ENCODE data around the gene POLR3B.
A peak's percentile ranks its signal among the peaks of the same experiment; 100 is the strongest.
"Not testable (repeated sequence)": the region's sequence is repeated elsewhere in the genome, so short reads cannot be mapped to it uniquely, and the experiment has no call there.

The POLR3B gene

DNA sequence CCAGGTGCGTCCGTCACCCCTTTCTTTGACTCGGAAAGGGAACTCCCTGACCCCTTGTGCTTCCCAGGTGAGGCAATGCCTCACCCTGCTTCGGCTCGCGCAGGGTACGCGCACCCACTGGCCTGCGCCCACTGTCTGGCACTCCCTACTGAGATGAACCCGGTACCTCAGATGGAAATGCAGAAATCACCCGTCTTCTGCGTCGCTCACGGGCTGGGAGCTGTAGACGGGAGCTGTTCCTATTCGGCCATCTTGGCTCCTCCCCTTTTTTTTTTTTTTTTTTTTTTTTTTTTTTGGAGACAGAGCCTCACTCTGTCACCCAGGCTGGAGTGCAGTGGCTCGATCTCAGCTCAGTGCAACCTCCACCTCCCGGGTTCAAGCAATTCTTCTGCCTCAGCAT lies 120.1 kb downstream of the POLR3B start:
- not testable (repeated sequence) for FAIRE-seq

DNA sequence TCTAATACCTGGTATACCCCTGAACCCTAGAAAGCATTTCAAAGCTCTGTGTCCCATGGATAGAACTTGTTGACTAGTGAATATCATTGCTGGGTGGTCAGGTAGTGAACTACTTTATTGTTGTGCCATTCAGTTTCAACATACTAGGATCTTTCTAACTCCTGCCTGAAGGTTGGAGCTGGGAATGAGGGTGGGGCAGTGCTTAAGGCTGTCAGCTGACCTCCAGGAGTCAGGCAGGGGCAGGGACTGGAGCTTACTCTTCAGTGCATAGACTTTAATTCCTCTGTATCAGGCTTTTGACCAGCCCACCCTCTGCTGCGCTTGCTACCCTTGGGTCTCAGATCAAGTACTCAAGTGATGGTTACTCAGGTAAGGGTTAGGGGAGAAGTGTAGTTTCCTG lies 122.7 kb downstream of the POLR3B start:
- no peak for FAIRE-seq

DNA sequence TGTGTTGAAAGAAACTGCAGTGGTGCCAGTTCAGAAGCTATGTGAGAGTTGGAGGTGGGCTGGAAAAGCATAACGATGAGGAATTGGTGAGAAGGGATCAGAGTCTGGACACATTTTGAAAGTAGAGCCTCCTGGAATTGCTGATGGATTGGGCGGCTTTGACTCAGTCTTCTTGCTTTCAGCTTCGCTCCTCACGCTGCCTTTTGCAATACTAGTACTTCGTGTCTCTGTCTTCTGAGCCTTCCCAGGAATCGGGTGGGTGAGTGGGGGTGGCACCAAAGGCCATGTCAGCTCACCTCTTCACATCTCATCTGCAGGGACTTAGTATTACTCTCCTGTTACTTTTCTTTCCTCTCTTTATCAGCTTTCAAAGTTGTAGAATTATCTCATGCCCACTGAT lies 123.7 kb downstream of the POLR3B start:
- FAIRE-seq = no peak

DNA sequence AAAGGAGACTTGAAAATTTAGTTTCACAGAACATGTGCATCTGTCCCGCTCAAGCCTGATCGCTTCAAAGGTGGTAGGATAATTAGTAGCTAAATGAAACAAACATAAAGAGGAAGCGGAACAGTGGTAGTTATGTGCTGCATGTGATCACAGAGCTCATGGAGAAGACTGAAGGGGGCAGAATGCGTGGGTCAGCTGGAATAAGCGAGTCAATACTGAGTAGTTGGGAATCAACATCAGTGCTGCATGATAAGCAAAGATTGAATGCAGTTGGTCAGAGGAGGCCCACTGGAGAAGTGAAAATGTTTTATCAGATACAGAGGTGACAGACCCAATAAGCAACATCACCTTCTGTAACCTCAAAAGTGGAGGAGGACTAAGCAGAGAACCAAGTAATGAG lies 130.1 kb downstream of the POLR3B start:
- no peak for FAIRE-seq

DNA sequence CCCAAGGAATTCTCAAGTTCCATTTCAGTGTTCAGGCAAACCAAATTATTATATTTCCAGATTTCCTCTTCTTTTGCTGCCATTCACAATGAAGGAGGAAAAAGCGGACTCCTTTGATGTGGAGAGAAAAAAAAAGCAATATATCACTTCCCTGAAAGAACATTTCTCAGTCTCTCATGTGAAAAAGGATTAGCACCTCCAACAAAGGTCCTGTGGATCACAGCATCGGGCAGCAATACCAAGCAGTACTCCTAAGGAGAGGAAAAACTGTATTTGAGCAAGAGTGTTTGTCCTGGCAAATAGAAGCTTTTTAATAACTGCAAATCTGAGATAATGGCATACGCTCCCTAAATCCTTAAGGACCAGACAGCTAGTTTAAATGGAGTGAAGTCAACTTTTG lies 131.3 kb downstream of the POLR3B start:
- FAIRE-seq = no peak

DNA sequence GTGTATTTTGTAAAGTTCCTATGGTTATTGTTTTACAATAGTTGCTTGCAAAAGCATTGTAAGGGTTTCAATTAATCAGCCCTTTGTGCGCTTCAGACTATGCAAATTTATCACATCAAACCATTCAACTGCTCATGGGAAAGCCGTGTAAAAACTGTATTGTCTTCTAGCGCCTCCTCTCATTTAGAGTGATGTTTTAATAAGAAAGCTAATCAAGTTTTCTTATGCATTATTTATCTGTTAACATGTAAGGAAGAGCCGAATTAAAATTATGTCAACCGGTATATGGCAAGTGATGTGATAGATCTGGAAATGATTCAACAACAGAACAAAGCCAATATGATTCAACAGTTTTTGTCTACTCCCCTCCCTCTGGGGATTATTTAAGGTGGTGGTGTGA lies 132.7 kb downstream of the POLR3B start:
- FAIRE-seq = no peak

DNA sequence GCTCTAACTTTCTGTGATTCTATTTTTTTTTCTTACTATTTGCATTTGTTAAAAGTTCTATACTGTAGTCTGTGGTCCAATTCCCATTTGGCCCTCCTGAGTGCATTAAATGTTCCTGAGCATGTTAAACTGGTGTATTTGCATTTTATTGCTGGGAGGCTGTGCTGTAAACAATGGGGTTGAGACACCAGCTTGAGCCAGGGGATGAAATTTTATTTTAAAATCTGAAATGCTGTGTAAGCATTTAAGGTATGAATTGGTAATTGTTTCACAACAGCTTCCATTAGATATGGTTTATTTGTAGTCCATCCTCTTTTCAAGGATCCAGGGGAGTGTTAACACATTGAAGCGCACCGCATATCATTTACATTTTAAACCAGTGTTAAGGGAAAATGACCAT lies 135.3 kb downstream of the POLR3B start:
- FAIRE-seq = no peak

DNA sequence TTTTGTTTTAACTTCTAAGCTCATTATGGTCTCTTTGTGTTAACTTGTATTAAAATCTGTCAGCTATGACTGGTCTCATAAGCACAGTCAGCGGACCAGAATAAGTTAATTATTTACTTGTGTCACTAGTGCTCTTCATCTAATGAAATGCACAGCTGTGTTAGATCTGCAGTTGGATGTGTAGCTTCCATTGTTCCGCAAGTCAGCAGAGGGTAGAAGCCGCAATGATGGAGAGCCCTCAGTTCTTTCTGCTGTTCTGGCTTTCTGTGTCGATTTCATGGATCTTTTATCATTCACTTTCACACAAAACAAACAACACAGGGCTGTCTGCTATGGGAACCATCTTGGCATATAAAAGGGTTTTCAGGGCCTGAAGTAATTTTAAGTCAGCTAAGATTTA lies 136.0 kb downstream of the POLR3B start:
- FAIRE-seq = peak; percentile 94

DNA sequence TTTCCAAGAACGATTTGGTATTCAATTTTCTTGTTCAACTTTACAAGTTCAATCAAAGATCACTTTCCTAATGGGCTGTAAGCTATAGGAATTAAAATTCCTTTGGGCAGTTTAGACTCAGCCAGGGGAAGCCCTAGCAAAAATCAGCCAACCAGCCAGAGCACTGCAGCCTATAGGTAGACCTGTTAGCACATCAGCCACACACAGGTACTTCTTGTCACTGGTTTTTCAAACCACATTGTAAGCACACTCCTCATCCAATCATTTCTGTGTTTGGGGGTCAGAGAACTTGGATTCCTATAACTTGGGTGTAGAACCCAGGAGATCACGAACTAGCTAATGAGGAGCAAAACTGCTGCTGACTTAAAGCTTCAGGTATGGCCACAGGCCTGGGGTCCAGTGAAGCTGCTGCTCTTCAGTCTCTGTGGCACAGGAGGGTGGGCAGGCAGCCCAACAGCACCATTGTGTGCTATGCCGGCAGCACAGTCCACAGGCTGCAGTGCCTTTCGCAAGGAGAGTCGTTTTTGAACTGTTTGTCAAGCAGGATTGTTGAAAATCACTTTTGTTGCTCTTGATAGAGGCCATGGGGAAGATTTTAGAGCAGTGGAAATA lies 137.9 kb downstream of the POLR3B start:
- FAIRE-seq = no peak

DNA sequence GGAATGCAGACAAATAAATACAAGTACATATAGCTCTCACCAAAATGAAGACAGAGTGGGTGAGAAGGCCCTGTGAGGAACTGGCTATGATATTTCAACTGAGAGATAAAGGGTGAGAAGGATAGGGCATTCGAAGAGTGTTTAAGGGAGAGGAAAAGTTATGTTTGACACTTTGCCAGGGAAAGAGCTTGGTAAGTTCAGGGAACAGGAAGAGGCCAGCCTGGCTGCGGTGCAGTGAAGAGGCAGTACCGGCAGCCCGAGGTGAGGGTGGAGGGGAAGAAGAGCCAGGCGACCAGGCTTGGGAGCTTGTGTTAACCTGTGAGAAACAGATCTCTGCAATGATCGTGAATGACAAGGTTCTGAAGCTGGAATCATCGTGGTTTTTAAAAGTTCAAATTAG lies 140.5 kb downstream of the POLR3B start:
- no peak for FAIRE-seq

DNA sequence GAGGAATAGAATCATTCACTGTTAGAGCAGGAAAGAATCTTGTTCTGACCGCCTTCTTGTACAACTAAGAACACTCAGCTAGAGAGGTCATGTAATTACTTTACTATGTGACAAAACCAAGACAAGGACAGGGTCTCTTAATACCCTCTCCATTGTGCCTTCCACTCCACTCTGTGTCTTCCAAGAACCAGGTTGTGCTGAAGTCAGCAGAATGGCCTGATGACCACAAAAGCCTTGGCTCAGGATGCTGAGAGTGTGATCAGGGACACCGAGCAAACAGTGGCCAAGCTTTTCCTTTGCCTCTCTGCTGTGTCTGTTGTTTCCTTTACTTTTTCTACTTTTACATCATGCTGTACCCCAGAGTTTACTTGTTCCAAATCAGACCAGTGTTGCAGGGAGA lies 142.1 kb downstream of the POLR3B start:
- no peak for FAIRE-seq

DNA sequence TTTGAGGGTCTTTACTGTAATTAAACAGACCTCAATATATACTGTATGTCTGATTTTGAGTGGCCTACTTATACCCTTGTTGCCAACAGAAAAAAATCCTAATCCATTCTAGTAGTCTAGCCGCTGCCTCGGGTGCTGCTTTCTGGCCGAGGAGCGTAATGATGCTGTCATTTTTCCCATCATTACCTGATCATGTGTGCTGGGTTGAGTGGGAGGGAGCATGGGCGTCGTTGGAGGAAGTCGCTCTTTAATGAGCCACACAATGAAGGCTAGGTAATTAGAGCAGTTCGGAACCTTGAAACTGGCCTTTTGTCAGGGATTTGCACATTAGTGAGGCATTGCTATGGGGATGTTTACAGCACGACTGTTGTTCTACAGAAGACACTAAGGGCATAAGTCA lies 149.1 kb downstream of the POLR3B start:
- no peak for FAIRE-seq

DNA sequence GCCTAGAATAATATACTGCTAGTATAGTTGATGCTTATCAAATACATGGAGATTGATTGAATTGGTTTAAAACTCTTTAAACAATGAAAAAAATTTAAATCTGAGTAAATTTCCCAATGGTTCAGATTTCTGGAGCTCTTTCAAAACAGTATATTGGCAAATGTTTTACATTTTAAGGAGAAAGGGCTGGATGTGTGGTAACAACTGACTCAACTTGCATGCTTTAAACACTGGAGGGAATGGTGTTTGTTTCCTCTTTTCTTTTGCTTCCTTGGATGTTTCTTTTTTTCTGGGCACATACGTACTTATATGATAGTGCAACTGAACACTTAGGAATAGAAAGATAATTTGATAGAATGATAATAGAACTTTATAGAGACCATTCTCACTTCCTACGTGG lies 151.4 kb downstream of the POLR3B start:
- FAIRE-seq = no peak

DNA sequence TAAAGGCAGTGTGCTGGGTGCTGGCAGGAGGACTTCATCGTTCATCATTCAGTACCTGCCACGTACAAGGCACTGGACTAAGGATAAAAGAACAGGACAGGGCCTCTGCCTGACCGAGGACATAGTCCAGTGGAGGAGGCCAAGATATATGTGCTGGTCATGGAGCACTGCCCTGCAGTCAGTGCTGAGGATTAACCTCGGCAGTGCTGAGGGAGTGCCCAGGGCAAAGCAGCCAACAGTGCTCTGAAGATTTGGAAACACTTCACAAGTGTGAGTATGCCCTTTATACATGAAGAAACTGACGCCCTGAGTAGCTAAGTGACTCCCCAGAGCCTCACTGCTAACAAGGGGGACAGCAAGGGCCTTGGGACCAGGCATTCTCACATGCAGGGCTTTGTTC lies 153.8 kb downstream of the POLR3B start:
- no peak for FAIRE-seq

DNA sequence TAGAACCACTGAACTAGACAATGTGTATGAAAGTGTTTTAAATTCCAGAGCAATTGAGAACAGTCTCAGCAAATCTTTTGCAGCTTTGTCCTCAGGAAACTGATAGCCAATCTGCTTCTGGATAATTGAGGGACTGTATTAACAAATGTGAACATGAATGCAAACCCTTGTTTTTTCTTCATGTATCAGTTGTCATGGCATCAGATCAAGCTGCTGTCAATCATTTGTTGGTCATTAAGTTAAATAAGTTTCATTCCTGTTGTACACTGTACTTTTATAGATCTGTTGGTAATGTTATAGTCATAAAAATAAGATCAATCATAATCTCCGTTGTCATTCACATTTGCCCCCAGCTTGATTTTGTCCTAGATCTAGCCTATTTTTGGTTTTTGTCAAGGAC lies 159.8 kb downstream of the POLR3B start:
- FAIRE-seq = no peak

DNA sequence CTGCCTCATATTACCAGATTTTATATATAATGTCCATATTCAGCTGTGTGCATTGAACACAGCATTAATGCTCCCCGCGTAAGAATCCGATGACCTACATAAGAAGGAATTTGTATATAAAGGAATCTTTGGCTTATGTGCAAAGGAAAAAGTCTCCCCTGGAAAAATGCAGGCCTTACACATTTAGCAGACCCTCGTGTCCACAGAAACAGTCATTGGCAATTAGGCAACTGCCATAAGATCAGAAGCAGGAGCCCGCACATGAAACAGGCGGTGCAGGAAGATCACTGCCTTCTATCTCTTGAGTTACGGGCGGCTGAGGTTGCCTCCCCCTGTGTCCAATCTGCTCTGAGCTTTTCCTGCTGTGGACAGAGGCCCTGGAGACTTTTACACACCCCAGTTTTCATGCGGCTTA lies 162.1 kb downstream of the POLR3B start:
- FAIRE-seq = no peak

DNA sequence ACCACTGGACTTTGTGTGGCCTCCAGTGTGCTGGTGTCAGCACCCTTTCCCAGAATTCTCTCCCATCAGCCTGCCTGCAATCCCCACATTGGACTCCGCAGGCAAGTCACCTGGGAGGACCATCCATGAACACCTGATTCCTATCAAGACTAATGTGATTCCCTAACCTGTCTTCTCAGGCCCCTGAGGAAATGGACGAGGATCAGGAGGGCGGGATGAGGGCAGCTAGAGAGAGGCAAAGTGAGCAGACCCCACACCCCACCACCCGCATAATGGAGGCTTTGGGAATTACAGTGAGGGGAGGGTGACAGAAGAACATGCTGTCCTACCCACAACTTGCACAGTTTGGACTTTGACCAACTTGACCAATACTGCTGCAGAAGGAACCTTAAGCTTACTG lies 164.4 kb downstream of the POLR3B start:
- no peak for FAIRE-seq

DNA sequence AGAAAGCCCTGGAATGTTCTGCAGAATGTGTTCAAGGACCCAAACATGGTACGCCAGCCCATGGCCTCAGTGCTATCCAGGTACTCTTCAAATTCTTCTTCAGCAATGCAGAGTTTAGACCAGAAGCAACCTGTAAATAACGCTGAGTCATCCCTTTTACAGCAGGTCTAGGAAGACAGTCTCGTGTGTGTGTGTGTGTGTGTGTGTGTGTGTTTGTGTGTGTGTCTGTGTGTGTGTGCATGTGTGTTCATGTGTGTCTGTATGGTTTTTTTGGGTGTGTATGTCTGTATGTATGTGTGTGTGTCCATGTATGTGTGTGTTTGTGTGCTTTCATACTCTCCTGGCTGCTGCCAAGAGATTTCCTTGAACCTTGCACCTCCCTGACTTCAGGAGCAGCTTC lies 165.2 kb downstream of the POLR3B start:
- FAIRE-seq = no peak

DNA sequence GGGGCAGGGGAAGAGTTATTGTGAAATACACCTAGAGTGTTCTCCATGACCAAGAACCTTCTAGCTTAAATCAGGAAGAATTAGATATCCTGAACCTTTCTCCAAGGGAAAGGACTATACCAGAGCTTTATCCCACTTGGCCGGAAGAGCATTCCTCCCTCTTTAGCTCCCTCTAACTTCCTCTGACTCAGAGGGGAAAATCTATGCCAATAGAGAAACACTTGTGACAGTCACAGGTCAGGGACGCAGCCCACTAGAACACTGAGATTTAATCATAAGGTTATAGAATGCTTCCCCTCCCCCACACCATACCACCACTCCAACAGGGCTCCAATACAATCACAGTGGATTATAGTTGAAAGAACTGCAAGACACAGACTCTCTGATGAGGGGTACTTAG lies 169.8 kb downstream of the POLR3B start:
- FAIRE-seq = no peak

DNA sequence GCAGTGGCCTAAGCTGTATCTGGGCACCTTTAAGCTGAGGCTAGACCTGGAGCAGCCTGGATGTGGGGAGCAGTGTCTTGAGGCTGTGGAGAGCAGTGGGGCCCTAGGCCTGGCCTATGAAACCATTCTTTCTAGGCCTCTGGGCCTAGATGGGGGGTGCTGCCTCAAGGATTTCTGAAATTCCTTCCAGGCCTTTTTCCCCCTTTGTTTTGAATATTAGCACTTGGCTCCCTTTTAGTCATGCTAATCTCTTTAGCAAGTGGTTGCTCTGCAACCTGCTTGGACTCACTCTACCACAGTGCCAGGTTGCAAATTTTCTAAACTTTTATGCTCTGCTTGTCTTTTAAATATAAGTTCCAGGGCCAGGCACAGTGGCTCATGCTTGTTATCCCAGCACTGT lies 183.7 kb downstream of the POLR3B start:
- no peak for FAIRE-seq

DNA sequence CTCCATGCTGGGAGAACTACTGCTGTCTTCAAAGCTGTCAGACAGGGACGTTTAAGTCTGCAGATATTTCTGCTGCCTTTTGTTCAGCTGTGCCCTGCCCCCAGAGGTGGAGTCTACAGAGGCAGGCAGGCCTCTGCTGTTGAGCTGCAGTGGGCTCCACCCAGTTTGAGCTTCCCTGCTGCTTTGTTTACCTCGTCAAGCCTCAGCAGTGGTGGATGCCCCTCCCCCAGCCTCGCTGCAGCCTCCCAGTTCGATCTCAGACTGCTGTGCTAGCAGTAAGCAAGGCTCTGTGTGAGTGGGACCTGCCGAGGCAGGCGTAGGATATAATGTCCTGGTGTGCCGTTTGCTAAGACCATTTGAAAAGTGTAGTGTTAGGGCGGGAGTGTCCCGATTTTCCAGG lies 193.9 kb downstream of the POLR3B start:
- FAIRE-seq = no peak

DNA sequence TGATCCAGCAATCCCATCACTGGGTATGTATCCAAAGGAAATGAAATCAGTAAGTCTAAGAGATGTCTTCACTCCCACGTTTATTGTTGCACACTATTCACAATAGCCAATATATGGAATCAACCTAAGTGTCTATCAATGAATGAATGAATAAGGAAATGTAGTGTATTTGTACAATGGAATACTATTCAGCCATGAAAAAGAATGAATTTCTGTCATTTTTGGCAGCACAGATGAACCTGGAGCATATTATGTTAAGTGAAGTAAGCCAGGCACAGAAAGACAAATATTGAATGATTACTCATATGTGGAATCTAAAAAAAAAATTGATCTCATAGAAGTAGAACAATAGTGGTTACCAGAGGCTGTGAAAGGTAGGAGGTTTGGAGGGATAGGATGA lies 194.7 kb downstream of the POLR3B start:
- FAIRE-seq = no peak
